T-helper 22 cell (primary cell): Measurements from ENCODE around the gene PCDH7.

Source experiments
- DNase-seq: peaks from one replicate; pipeline ENCODE4 v3.0.0-alpha.2; 2020; ENCODE audit warnings: low read depth

The PCDH7 gene

GRCh38 chr4:30720021-30720660 is at the start of gene PCDH7:
Gene PCDH7, plus strand, starts transcription at chr4:30720369. Its CDS starts 1,054 bp downstream, at chr4:30721423.
- DNase-seq = no peak

- DNase-seq = no peak
Observed at GRCh38 chr4:30671926-30672448, 48.2 kb upstream of the PCDH7 start.

- DNase-seq = no peak
Observed at GRCh38 chr4:30696191-30696590, 24.0 kb upstream of the PCDH7 start.

GRCh38 chr4:30714408-30715031 is 5.6 kb upstream of the PCDH7 start:
- no peak for DNase-seq

GRCh38 chr4:30716158-30716557 is 4.0 kb upstream of the PCDH7 start:
- no peak for DNase-seq

GRCh38 chr4:30716681-30717207 is 3.4 kb upstream of the PCDH7 start:
- no peak for DNase-seq

GRCh38 chr4:30717208-30718020 is 2.8 kb upstream of the PCDH7 start:
- DNase-seq = no peak

GRCh38 chr4:30718021-30718542 is 2.1 kb upstream of the PCDH7 start:
- DNase-seq = no peak

- no peak for DNase-seq
Observed at GRCh38 chr4:30718641-30719453, 1.3 kb upstream of the PCDH7 start.

GRCh38 chr4:30719454-30720020 is 632 bp upstream of the PCDH7 start:
- no peak for DNase-seq

GRCh38 chr4:30720661-30721184 is 554 bp downstream of the PCDH7 start:
- no peak for DNase-seq

GRCh38 chr4:30721185-30722091 is 1.3 kb downstream of the PCDH7 start:
- DNase-seq = no peak

GRCh38 chr4:30722092-30722358 is 1.9 kb downstream of the PCDH7 start:
- no peak for DNase-seq

- DNase-seq = no peak
Observed at GRCh38 chr4:30722359-30723200, 2.4 kb downstream of the PCDH7 start.

- DNase-seq = no peak
Observed at GRCh38 chr4:30723201-30723955, 3.2 kb downstream of the PCDH7 start.

GRCh38 chr4:30724247-30724646 is 4.1 kb downstream of the PCDH7 start:
- no peak for DNase-seq

- DNase-seq = no peak
Observed at GRCh38 chr4:30725562-30725961, 5.4 kb downstream of the PCDH7 start.

GRCh38 chr4:30726090-30726675 is 6.0 kb downstream of the PCDH7 start:
- DNase-seq = no peak
